Measurements from ENCODE around the gene MN1. TPM values are rescaled to one million over a fixed set of nuclear protein-coding genes. Genes with fewer than 3 reads are reported as not detected.
"Not testable (repeated sequence)": the region's sequence is repeated elsewhere in the genome, so short reads cannot be mapped to it uniquely, and the experiment has no call there.

MN1 gene
- total RNA-seq, 2 donors from 2014 or later = 1.0 to 5.6 TPM

DNA sequence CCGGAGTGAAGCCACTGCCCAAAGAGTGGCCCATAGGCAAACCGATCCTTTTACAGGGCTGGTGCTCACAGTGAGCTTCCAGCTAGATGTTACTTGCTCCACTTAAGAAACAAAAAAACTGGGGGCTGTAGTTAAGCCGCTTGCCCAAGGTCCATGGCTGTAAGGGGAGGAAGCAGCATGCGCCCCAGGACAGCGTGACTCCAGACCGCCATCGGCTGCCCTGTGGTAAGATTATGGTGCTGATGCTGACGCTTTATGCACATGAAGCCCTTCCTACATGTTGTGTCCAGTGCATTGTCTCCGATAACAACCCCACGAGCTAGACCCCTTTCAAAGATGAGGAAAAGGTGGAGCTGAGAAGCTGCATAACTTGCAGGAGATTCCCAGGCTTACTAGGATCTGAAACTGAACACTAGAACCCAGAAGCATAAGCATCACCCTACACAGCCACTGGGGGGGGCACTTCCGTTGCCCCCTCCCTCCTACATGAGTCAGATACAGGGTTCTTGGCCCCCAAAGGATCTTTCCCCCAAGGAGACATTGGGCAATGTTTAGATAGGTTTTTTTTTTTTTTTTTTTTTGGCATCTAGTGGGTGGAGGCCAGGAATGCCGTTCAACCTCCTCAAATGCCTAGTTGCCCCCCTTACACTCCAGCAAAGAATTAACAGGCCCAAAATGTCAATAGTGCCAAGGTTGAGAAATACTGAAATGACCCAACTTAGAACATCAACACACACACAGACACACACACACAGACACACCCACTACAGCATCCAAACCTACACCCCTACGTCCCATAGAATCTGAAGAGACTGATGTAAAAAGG is 53.9 kb downstream of the MN1 start:
- H3K36me3 ChIP-seq (replicated peaks in 1 of 2; ENCODE audit: insufficient read depth in 1 of 2, low read depth in 2 of 2) = no peaks in the 10 kb centered on the region
- H3K4me3 ChIP-seq = no peak overlapping the region
- no peaks in the 10 kb centered on the region for H3K4me1 ChIP-seq
- intact Hi-C loops (cut with DNase I) = no loop called here
- TF ChIP-seq POLR2A (IDR thresholded peaks at IDR 0.05) = no peak
- TF ChIP-seq, protein P1, sequence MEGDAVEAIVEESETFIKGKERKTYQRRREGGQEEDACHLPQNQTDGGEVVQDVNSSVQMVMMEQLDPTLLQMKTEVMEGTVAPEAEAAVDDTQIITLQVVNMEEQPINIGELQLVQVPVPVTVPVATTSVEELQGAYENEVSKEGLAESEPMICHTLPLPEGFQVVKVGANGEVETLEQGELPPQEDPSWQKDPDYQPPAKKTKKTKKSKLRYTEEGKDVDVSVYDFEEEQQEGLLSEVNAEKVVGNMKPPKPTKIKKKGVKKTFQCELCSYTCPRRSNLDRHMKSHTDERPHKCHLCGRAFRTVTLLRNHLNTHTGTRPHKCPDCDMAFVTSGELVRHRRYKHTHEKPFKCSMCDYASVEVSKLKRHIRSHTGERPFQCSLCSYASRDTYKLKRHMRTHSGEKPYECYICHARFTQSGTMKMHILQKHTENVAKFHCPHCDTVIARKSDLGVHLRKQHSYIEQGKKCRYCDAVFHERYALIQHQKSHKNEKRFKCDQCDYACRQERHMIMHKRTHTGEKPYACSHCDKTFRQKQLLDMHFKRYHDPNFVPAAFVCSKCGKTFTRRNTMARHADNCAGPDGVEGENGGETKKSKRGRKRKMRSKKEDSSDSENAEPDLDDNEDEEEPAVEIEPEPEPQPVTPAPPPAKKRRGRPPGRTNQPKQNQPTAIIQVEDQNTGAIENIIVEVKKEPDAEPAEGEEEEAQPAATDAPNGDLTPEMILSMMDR (IDR thresholded peaks at IDR 0.05) = no peak
- ATAC-seq (no peak), DNase-seq (no peak)
- H3K9me3 ChIP-seq = no peaks in the 10 kb centered on the region
- 86 to 87% methylated on average over 13 of the region's 13 CpGs for WGBS, 2 donors
- H3K27me3 ChIP-seq = no peaks in the 10 kb centered on the region
- H3K27ac ChIP-seq = no peak overlapping the region

DNA sequence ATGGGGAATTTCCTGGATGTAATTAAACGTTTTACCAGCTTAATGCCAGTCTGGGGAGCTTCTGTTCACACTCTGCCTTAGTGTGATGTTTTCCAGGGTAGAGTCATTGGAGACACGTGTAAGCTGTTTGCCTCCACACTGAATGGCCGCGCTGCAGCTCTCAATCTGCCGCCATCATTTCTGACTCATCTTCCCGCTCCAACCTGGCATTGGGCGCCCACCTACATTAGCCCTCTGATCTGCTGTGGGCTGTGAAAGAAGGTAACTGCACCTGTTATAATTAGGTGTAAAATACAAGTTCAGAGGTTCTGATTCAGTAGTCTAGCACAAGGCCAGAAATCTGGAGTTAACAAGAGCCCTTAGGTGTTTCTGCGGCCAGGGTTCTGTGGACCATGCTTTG is 54.6 kb downstream of the MN1 start:
- intact Hi-C loops (cut with DNase I) = no loop called here
- no peak overlapping the region for H3K4me3 ChIP-seq
- 82 to 84% methylated on average over 8 of the region's 8 CpGs for whole genome bisulfite sequencing, 2 donors
- H3K4me1 ChIP-seq = no peaks in the 10 kb centered on the region
- no peak for ATAC-seq
- H3K27ac ChIP-seq = no peak overlapping the region
- no peaks in the 10 kb centered on the region for H3K27me3 ChIP-seq
- no peaks in the 10 kb centered on the region for H3K9me3 ChIP-seq
- no peak for TF ChIP-seq POLR2A (IDR thresholded peaks at IDR 0.05)
- H3K36me3 ChIP-seq (replicated peaks in 1 of 2; ENCODE audit: insufficient read depth in 1 of 2, low read depth in 2 of 2) = no peaks in the 10 kb centered on the region
- no peak for DNase-seq

DNA sequence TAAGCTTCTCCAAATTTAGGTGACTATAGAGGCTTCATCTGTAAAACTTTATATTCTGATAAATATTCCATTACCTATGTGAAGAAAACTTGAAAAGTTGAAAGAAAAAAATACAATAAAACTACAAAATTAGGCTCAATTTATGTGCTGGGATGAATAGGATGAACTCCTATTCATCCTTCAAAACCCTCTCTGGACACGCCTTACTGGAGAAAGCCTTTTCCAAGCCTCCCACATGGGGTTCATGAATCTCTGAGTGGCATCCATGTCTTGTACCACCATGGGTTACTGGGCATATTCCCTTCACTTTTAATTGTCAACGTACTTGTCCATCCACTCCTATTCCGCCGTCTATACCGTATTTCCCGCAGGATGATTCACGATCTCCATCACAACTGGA is 55.7 kb downstream of the MN1 start:
- no peaks in the 10 kb centered on the region for H3K36me3 ChIP-seq (replicated peaks in 1 of 2; ENCODE audit: insufficient read depth in 1 of 2, low read depth in 2 of 2)
- H3K4me1 ChIP-seq = no peaks in the 10 kb centered on the region
- DNase-seq (no peak), ATAC-seq (no peak)
- H3K9me3 ChIP-seq = no peaks in the 10 kb centered on the region
- intact Hi-C loops (cut with DNase I) = no loop called here
- no peak overlapping the region for H3K4me3 ChIP-seq
- H3K27me3 ChIP-seq = no peaks in the 10 kb centered on the region
- no peak overlapping the region for H3K27ac ChIP-seq
- TF ChIP-seq, protein P1 (IDR thresholded peaks at IDR 0.05) = no peak
- TF ChIP-seq POLR2A (IDR thresholded peaks at IDR 0.05) = no peak
- WGBS, 2 donors = 96% methylated on average over 7 of the region's 7 CpGs

GRCh38 chr22:27745154-27745553 is 56.4 kb downstream of the MN1 start:
- Histone ChIP-seq H3K27me3 (no peaks in the 10 kb centered on the region), H3K36me3 (replicated peaks in 1 of 2; ENCODE audit: insufficient read depth in 1 of 2, low read depth in 2 of 2) (no peaks in the 10 kb centered on the region), H3K4me1 (no peaks in the 10 kb centered on the region), H3K27ac (no peak overlapping the region), H3K9me3 (no peaks in the 10 kb centered on the region), H3K4me3 (no peak overlapping the region)
- 79 to 91% methylated on average over 4 of the region's 4 CpGs for WGBS, 2 donors
- intact Hi-C loops (cut with DNase I) = no loop called here
- ATAC-seq (no peak), DNase-seq (no peak)
- no peak for TF ChIP-seq POLR2A (IDR thresholded peaks at IDR 0.05)

DNA sequence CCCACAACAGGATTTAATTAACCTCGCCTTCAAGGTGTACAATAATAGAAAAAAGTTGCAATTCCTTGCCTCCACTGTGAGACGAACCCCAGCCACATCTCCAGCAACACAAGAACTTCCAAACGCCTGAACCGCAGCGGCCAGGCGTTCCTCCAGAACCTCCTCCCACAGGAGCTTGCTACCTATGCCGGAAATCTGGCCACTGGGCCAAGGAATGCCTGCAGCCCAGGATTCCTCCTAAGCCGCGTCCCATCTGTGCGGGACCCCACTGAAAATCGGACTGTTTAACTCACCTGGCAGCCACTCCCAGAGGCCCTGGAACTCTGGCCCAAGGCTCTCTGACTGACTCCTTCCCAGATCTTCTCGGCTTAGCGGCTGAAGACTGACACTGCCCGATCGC is 57.5 kb downstream of the MN1 start:
- H3K4me1 ChIP-seq = not testable (repeated sequence)
- WGBS, 2 donors = 80 to 84% methylated on average over 10 to 14 of the region's 15 CpGs

DNA sequence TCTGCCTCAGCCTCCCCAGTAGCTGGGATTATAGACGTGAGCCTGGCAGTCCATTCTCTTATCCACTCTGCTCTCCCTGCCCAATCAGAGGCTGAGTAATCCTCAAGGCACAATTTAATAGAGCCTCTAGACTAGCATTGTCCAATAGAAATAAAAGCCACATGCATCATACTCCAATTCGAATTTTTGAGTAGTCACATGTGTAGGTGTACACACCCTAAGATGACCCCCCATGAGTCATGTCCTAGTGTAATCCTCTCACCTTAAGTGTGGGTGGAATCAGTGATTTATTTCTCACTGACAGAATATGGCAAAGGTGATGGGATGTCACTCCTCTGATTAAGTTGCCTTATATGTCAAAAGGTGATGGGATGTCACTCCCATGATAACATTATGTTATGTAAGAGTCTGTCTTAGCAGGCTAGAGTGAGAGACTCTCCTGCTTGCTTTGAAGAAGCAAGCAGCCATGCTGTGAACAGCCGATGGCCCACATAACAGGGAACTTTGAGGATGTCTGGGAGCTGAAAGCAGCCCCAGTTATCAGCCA is 61.3 kb downstream of the MN1 start:
- Histone ChIP-seq H3K9me3 (no peaks in the 10 kb centered on the region), H3K4me1 (no peaks in the 10 kb centered on the region), H3K4me3 (no peak overlapping the region), H3K27me3 (no peaks in the 10 kb centered on the region), H3K27ac (no peak overlapping the region), H3K36me3 (replicated peaks in 1 of 2; ENCODE audit: insufficient read depth in 1 of 2, low read depth in 2 of 2) (no peaks in the 10 kb centered on the region)
- 57 to 82% methylated on average over 3 of the region's 3 CpGs for WGBS, 2 donors
- ATAC-seq (no peak), DNase-seq (no peak)
- TF ChIP-seq, protein P1 (IDR thresholded peaks at IDR 0.05) = no peak
- no peak for TF ChIP-seq POLR2A (IDR thresholded peaks at IDR 0.05)
- intact Hi-C loops (cut with DNase I) = no loop called here

More for the DNA sequence above, 57.5 kb downstream of the MN1 start:
- H3K27ac ChIP-seq; H3K9me3 ChIP-seq; DNase-seq; H3K4me3 ChIP-seq; intact Hi-C loops (cut with DNase I); H3K36me3 ChIP-seq (replicated peaks in 1 of 2; ENCODE audit: insufficient read depth in 1 of 2, low read depth in 2 of 2); H3K27me3 ChIP-seq; ATAC-seq: not testable (repeated sequence)
